T-cell (primary cell): ENCODE measurements around the gene ZNF175. TPM values are rescaled to one million over a fixed set of nuclear protein-coding genes. Genes with fewer than 3 reads are reported as not detected.

Source experiments
- ATAC-seq, 4 experiments: fragments of 200-7000 bp in 3 of 4; fragments of 150-1000 bp in 1 of 4; cut with Tn5 transposase; replicated peaks in 1 of 4; 1 replicate in 3 of 4; 2 replicates in 1 of 4; pipeline ENCODE4 v1.10.0; 2021; ENCODE audit warnings: moderate library complexity in 3 of 4, mild to moderate bottlenecking in 2 of 4, moderate number of reproducible peaks in 1 of 4
- CTCF ChIA-PET, 2 donors: fragments of 300-600 bp; sonication (Branson Sonifier 250); formaldehyde crosslinking; loops; one replicate each; lab custom pipeline; 2022; ENCODE audit warnings: antibody characterized with exemption in 2 of 2; lab: Charles Lee
- POLR2A ChIA-PET, 2 donors: fragments of 300-600 bp; sonication (Branson Sonifier 250); formaldehyde crosslinking; loops; one replicate each; lab custom pipeline; 2022; ENCODE audit warnings: antibody characterized with exemption in 2 of 2; lab: Charles Lee
- DNase-seq, 35 experiments: peaks; one replicate each; pipeline versions ENCODE4 v3.0.0 to v3.0.0-alpha.2; 2013 to 2023
- H3K27ac ChIP-seq: one replicate; pipeline ENCODE4 v1.5.1; 2013; ENCODE audit warnings: low read length
- H3K27me3 ChIP-seq, 2 experiments: replicated peaks in 1 of 2; 1 replicate in 1 of 2; 2 replicates in 1 of 2; pipeline versions ENCODE4 v1.6.1 to v1.7.0; 2013; ENCODE audit warnings: low read length in 1 of 2, mixed read lengths in 1 of 2; ENCODE audit not compliant: control insufficient read depth in 2 of 2, insufficient read depth in 2 of 2; ENCODE audit errors: extremely low read depth in 1 of 2
- H3K36me3 ChIP-seq, 2 donors: 1 replicate in 1 of 2; 2 replicates in 1 of 2; pipeline versions ENCODE4 v1.6.1 to v1.7.0; 2013; ENCODE audit warnings: low read length in 1 of 2; ENCODE audit not compliant: control insufficient read depth in 2 of 2, insufficient read depth in 1 of 2; ENCODE audit errors: extremely low read depth in 1 of 2
- H3K4me1 ChIP-seq, 2 experiments: 1 replicate in 1 of 2; 2 replicates in 1 of 2; pipeline versions ENCODE4 v1.6.1 to v1.7.0; 2013; ENCODE audit warnings: low read length in 2 of 2, mixed read lengths in 1 of 2; ENCODE audit not compliant: insufficient read depth in 2 of 2, control insufficient read depth in 1 of 2; ENCODE audit errors: extremely low read depth in 1 of 2
- H3K4me3 ChIP-seq, 2 donors: 1 replicate in 1 of 2; 2 replicates in 1 of 2; pipeline versions ENCODE4 v1.5.1 to v1.7.0; 2013; ENCODE audit warnings: mild to moderate bottlenecking in 2 of 2, low read length in 1 of 2, moderate library complexity in 1 of 2; ENCODE audit not compliant: control insufficient read depth in 1 of 2; ENCODE audit errors: extremely low read depth in 1 of 2
- H3K9me3 ChIP-seq: 2 replicates; pipeline ENCODE4 v1.7.0; 2013
- H3K27ac Mint-ChIP-seq, 2 donors: one replicate each; pipeline ENCODE4 v1.8.0; 2020 to 2021; ENCODE audit warnings: mild to moderate bottlenecking in 2 of 2, mixed read lengths in 2 of 2
- H3K27me3 Mint-ChIP-seq, 2 donors: one replicate each; pipeline ENCODE4 v1.8.0; 2021 to 2022; ENCODE audit warnings: mixed read lengths in 2 of 2
- H3K36me3 Mint-ChIP-seq: one replicate; pipeline ENCODE4 v1.8.0; 2021; ENCODE audit warnings: mixed read lengths
- H3K4me1 Mint-ChIP-seq, 3 donors: one replicate each; pipeline ENCODE4 v1.8.0; 2020 to 2022; ENCODE audit warnings: mixed read lengths in 3 of 3, mild to moderate bottlenecking in 1 of 3
- H3K4me3 Mint-ChIP-seq, 3 donors: one replicate each; pipeline ENCODE4 v1.8.0; 2020 to 2022; ENCODE audit warnings: mild to moderate bottlenecking in 3 of 3, mixed read lengths in 3 of 3, moderate library complexity in 3 of 3
- H3K9me3 Mint-ChIP-seq, 3 donors: one replicate each; pipeline ENCODE4 v1.8.0; 2020 to 2022; ENCODE audit warnings: mixed read lengths in 3 of 3
- WGBS: methylation state at CpG from one replicate; pipeline ENCODE4 v1.1.5; 2013; ENCODE audit warnings: missing lambda C conversion rate; ENCODE audit not compliant: insufficient coverage; 5-methylcytosine and 5-hydroxymethylcytosine counted together
- total RNA-seq, 35 experiments: library from RNA in 6 of 35; stranded (reverse) in 6 of 35; fragments of 120-200 nt in 1 of 35; gene quantifications; one replicate each; pipeline versions ENCODE4 v1.2.1 to v1.2.4 and lab custom pipeline; 2013 to 2026

The ZNF175 gene
- total RNA-seq (10 to 100 TPM in 3 of 5 donors, 1 to 10 TPM in 2; 6.7 to 16.8 (median 12.3) TPM), total RNA-seq (lab: John Stamatoyannopoulos, UW) (3.4 to 26.2 (median 12.1) reads per million in 29 experiments)
- total RNA-seq (2013) = 10.7 TPM

- ChIA-PET POLR2A (no interaction called here), CTCF (no interaction called here)
- peak; percentile 55 to 92 (median 72) for DNase-seq
- H3K4me3 Mint-ChIP-seq = peak within 1 kb of the TSS; percentile 94 to 97 (median 96)
- no peaks in the 10 kb centered on the region for H3K9me3 Mint-ChIP-seq
- Histone ChIP-seq H3K4me3 (peak within 1 kb of the TSS; percentile 76 to 77), H3K36me3 (peaks cover 0 to 8% of the 10 kb centered on the region in 2 donors), H3K9me3 (no peaks in the 10 kb centered on the region), H3K4me1 (peaks cover 5 to 16% of the 10 kb centered on the region in 2 experiments), H3K27me3 (peaks cover 0 to 4% of the 10 kb centered on the region in 2 experiments), H3K27ac (peak within 1 kb of the TSS; percentile 15)
- 2% methylated on average over 29 of the region's 30 CpGs for WGBS
- peak within 1 kb of the TSS; percentile 80 to 87 for H3K27ac Mint-ChIP-seq
- H3K36me3 Mint-ChIP-seq = peaks cover 24% of the 10 kb centered on the region
- H3K27me3 Mint-ChIP-seq = peaks cover 7 to 13% of the 10 kb centered on the region in 2 donors
- peaks cover 33 to 37% (median 33%) of the 10 kb centered on the region in 3 donors for H3K4me1 Mint-ChIP-seq
- peak; percentile 91 to 99 (median 98) for ATAC-seq
Observed at GRCh38 chr19:51570962-51571575, at the start of gene ZNF175. TSS of gene ZNF175 (plus strand) at chr19:51571283. CDS start at chr19:51573330, 2,047 bp downstream.

GRCh38 chr19:51521357-51521756 is 49.7 kb upstream of the ZNF175 start:
- peaks cover 37 to 39% of the 10 kb centered on the region in 2 donors for H3K27me3 Mint-ChIP-seq
- H3K4me1 Mint-ChIP-seq = no peaks in the 10 kb centered on the region
- POLR2A ChIA-PET = no interaction called here
- H3K9me3 Mint-ChIP-seq = peaks cover 0 to 4% (median 0%) of the 10 kb centered on the region in 3 donors
- no peaks in the 10 kb centered on the region for H3K36me3 Mint-ChIP-seq
- H3K27me3 ChIP-seq = peaks cover 0 to 33% of the 10 kb centered on the region in 2 experiments
- ATAC-seq = no peak
- peaks cover 0 to 2% of the 10 kb centered on the region in 2 experiments for H3K4me1 ChIP-seq
- no peak overlapping the region for H3K27ac ChIP-seq
- no peak for DNase-seq
- no peak overlapping the region for H3K4me3 ChIP-seq
- H3K4me3 Mint-ChIP-seq = no peak overlapping the region
- WGBS = no CpG with 5 or more reads among the region's 2 CpGs
- no peaks in the 10 kb centered on the region for H3K9me3 ChIP-seq
- H3K27ac Mint-ChIP-seq = no peak overlapping the region
- H3K36me3 ChIP-seq = no peaks in the 10 kb centered on the region
- CTCF ChIA-PET = no interaction called here

GRCh38 chr19:51521781-51522180 is 49.3 kb upstream of the ZNF175 start:
- Histone ChIP-seq H3K36me3 (no peaks in the 10 kb centered on the region), H3K4me3 (no peak overlapping the region), H3K9me3 (no peaks in the 10 kb centered on the region), H3K27ac (no peak overlapping the region), H3K27me3 (peaks cover 0 to 33% of the 10 kb centered on the region in 2 experiments), H3K4me1 (peaks cover 0 to 2% of the 10 kb centered on the region in 2 experiments)
- ATAC-seq (no peak), DNase-seq (no peak)
- Mint-ChIP-seq H3K27ac (no peak overlapping the region), H3K36me3 (no peaks in the 10 kb centered on the region), H3K4me3 (no peak overlapping the region), H3K9me3 (peaks cover 0 to 4% (median 0%) of the 10 kb centered on the region in 3 donors), H3K4me1 (no peaks in the 10 kb centered on the region), H3K27me3 (peaks cover 39 to 41% of the 10 kb centered on the region in 2 donors)
- POLR2A ChIA-PET = no interaction called here
- no CpG with 5 or more reads among the region's 2 CpGs for WGBS
- CTCF ChIA-PET = no interaction called here

- no peak overlapping the region for H3K27ac ChIP-seq
- H3K4me3 ChIP-seq = no peak overlapping the region
- POLR2A ChIA-PET = no interaction called here
- Mint-ChIP-seq H3K4me3 (no peak overlapping the region), H3K27ac (no peak overlapping the region), H3K4me1 (no peaks in the 10 kb centered on the region), H3K27me3 (peaks cover 35 to 48% of the 10 kb centered on the region in 2 donors), H3K9me3 (no peaks in the 10 kb centered on the region), H3K36me3 (no peaks in the 10 kb centered on the region)
- H3K9me3 ChIP-seq = no peaks in the 10 kb centered on the region
- 89% methylated on average over 7 of the region's 8 CpGs for WGBS
- CTCF ChIA-PET = no interaction called here
- H3K36me3 ChIP-seq = no peaks in the 10 kb centered on the region
- ATAC-seq (no peak), DNase-seq (no peak)
- peaks cover 0 to 2% of the 10 kb centered on the region in 2 experiments for H3K4me1 ChIP-seq
- peaks cover 0 to 33% of the 10 kb centered on the region in 2 experiments for H3K27me3 ChIP-seq
Observed at GRCh38 chr19:51524666-51525264, 46.3 kb upstream of the ZNF175 start.

GRCh38 chr19:51525651-51526050 is 45.4 kb upstream of the ZNF175 start:
- Histone ChIP-seq H3K36me3 (no peaks in the 10 kb centered on the region), H3K4me1 (peaks cover 0 to 2% of the 10 kb centered on the region in 2 experiments), H3K27me3 (peaks cover 0 to 36% of the 10 kb centered on the region in 2 experiments), H3K27ac (no peak overlapping the region), H3K9me3 (no peaks in the 10 kb centered on the region), H3K4me3 (no peak overlapping the region)
- DNase-seq = no peak
- ATAC-seq = no peak
- ChIA-PET POLR2A (no interaction called here), CTCF (no interaction called here)
- no peak overlapping the region for H3K4me3 Mint-ChIP-seq
- no peaks in the 10 kb centered on the region for H3K4me1 Mint-ChIP-seq
- 51% methylated on average over 3 of the region's 4 CpGs for WGBS
- H3K27ac Mint-ChIP-seq = no peak overlapping the region
- H3K9me3 Mint-ChIP-seq = no peaks in the 10 kb centered on the region
- peaks cover 35 to 52% of the 10 kb centered on the region in 2 donors for H3K27me3 Mint-ChIP-seq
- H3K36me3 Mint-ChIP-seq = no peaks in the 10 kb centered on the region

GRCh38 chr19:51529301-51529700 is 41.8 kb upstream of the ZNF175 start:
- ChIA-PET CTCF (no interaction called here), POLR2A (no interaction called here)
- ATAC-seq (no peak), DNase-seq (no peak)
- Mint-ChIP-seq H3K9me3 (peaks cover 0 to 2% (median 0%) of the 10 kb centered on the region in 3 donors), H3K27ac (no peak overlapping the region), H3K4me3 (no peak overlapping the region), H3K4me1 (no peaks in the 10 kb centered on the region), H3K36me3 (no peaks in the 10 kb centered on the region), H3K27me3 (peaks cover 33 to 57% of the 10 kb centered on the region in 2 donors)
- no peak overlapping the region for H3K27ac ChIP-seq
- WGBS = 100% methylated on average over 1 of the region's 2 CpGs
- no peaks in the 10 kb centered on the region for H3K9me3 ChIP-seq
- peaks cover 0 to 46% of the 10 kb centered on the region in 2 experiments for H3K27me3 ChIP-seq
- H3K36me3 ChIP-seq = no peaks in the 10 kb centered on the region
- H3K4me3 ChIP-seq = no peak overlapping the region
- H3K4me1 ChIP-seq = no peaks in the 10 kb centered on the region
